ENCODE data around the gene SRRM2.

SRRM2 gene

DNA sequence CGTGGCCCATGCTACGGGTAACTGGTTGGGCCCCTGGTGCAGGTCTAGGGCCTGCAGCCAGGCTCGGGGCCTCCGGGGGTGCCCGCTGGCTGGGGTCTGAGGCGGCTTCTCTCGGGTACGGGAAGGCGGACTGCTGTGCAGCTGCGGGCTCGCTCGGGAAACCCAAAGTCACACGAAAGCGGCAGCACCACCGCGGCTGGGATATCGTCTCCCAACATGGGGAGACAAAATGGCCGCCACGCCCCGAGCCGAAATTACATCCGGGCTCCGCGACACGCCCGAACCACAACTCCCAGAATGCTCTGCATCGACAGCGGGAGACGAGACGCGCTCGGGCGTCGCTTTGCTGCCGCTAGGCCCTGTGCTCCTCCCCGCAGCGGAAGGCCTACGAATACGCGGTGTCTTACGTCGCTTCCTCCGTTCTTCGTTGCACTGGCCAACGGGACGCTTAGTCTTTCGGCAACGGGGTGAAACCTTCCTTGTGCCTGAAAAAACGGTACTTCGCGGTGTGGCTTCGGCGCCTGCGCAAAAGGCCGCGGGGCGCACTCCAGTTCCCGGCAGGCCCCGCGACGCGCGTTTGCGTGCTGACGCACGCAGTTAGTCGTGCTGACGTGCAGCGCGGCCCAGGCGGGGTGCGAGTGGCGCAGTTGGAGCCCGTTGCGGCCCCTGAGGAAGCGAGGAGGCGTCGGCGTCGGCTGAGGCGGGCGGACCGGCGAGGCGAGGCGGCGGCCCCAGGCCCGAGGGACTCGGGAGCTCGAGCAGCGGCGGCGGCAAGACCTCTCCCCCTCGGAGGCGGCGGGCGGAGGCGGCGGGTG lies at the start of gene SRRM2:
Gene SRRM2 (plus strand): TSS at position 604 of the 815 bp plus-strand sequence. CDS start 3,727 bp downstream, outside the sequence.
- DNase-seq (ENCODE audit: low read depth), result peak; percentile 87
- peak within 1 kb of the TSS; percentile 73 for H3K4me3 ChIP-seq (ENCODE audit: low read depth, low read length)

GRCh38 chr16:2702871-2703745 lies 49.3 kb upstream of the SRRM2 start:
- no peak for DNase-seq (ENCODE audit: low read depth)
- no peak overlapping the region for H3K4me3 ChIP-seq (ENCODE audit: low read depth, low read length)

DNA sequence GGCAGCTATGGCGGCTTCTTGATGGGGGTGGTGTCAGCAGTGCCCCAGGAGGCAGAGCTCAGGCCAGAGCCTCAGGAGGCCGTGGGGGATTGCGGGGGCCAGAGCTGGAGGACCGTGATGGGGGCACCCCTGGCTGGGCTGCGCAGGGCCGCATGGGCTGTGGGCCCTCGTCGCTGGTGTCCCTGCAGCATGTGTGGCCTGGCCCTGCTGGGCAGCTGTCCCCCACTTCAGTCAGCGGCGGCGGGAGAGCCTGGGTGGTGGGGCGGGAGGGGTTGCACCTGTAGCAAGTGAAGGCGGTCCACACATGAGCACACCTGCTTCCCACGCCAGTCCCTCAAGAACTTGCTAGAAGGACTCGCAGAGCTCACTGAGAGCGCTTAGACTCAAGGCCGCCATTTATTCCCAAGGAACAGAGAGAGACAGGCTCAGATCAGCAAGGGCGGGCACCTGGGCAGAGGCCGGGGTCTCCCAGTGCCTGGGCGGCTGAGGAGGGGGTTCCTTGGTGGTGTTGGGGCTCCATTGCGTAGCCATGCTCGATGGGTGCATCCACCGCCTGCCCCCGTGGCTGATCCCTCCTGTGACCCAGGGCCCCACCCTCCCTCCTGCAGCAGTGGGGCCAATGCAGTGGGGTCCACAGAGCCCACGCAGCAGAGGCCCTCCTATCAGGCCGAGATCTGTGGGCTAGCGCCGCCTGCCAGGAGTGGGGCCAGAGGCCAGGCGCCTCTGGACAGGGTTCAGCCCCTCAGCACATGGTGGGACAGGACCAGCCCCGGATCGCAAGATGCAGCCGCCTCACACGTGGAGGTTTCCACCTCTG lies 48.1 kb upstream of the SRRM2 start:
- no peak for DNase-seq (ENCODE audit: low read depth)
- H3K4me3 ChIP-seq (ENCODE audit: low read depth, low read length), result no peak overlapping the region

DNA sequence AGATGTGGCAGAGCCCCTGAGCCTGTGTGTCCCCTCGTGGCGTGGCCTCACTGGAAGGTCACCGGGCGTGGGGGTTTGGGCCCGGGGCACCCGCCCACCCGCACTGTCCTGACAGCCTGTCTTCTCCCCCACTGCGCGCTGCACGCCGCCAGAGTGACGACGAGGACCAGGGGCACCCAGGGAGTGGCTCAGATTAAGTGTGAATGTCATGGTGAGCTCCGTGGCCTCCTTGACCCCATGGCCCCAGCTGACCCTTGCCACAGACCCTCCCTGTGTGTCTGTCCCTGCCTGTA lies 47.5 kb upstream of the SRRM2 start:
- H3K4me3 ChIP-seq (ENCODE audit: low read depth, low read length), result no peak overlapping the region
- DNase-seq (ENCODE audit: low read depth), result no peak

DNA sequence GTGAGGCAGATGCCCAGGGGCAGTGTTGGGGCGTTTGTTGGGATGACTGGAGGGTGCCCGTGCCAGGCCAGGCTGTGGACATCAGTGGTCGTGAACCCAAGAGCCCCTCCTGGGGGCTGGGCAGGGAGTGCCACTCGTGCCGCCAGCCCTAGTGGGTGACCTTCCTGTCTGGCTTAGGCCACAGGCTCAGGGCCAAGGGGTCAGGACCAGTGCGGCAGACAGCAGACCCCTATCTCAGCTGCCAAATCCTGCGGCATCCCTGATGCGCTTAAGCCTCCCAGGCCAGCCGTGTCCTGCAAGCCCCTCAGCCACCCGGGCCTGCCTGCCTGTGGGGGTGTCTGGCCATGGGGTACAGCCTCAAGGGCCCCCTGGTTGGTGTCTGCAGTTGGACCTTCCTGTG lies 47.1 kb upstream of the SRRM2 start:
- DNase-seq (ENCODE audit: low read depth), result no peak

GRCh38 chr16:2706085-2706484 lies 46.4 kb upstream of the SRRM2 start:
- no peak overlapping the region for H3K4me3 ChIP-seq (ENCODE audit: low read depth, low read length)
- DNase-seq (ENCODE audit: low read depth), result no peak

More for the DNA sequence above, 47.1 kb upstream of the SRRM2 start:
- H3K4me3 ChIP-seq (ENCODE audit: low read depth, low read length), result no peak overlapping the region

- DNase-seq (ENCODE audit: low read depth), result no peak
Observed at GRCh38 chr16:2706611-2707311, 45.7 kb upstream of the SRRM2 start.

GRCh38 chr16:2707368-2708289 lies 44.8 kb upstream of the SRRM2 start:
- no peak for DNase-seq (ENCODE audit: low read depth)
- no peak overlapping the region for H3K4me3 ChIP-seq (ENCODE audit: low read depth, low read length)

More at GRCh38 chr16:2706611-2707311, 45.7 kb upstream of the SRRM2 start:
- H3K4me3 ChIP-seq (ENCODE audit: low read depth, low read length), result no peak overlapping the region

- DNase-seq (ENCODE audit: low read depth), result no peak
- H3K4me3 ChIP-seq (ENCODE audit: low read depth, low read length), result no peak overlapping the region
Observed at GRCh38 chr16:2708290-2708639, 44.2 kb upstream of the SRRM2 start.

DNA sequence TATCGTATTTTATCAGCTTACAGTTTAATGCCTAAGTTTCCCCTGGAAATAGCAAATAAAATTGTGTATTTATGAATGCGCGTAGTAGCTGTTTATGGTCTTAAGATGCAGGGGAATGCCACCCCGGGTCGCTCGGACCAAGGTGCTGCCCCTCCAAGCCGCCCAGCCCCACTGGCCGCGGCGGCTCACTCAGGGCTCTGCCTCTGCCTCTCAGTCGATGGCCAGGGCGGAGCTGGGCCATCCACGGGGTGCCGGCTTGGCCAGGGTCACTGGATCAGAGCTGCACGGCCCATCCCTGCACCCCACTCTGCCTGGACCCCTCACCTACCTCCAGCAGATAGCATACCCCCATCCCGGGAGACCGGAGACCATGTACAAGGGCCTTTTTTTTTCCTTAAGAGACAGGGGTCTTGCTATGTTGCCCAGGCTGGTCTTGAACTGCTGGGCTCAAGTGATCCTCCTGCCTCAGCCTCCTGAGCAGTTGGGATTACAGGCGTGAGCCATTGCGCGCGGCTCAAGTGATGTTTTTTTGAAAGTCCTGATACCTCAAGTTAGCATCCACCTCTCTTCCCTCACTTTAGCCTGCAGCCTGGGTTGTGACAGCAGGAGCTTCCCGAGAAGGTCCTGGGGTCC lies 43.4 kb upstream of the SRRM2 start:
- H3K4me3 ChIP-seq (ENCODE audit: low read depth, low read length), result no peak overlapping the region
- DNase-seq (ENCODE audit: low read depth), result no peak

DNA sequence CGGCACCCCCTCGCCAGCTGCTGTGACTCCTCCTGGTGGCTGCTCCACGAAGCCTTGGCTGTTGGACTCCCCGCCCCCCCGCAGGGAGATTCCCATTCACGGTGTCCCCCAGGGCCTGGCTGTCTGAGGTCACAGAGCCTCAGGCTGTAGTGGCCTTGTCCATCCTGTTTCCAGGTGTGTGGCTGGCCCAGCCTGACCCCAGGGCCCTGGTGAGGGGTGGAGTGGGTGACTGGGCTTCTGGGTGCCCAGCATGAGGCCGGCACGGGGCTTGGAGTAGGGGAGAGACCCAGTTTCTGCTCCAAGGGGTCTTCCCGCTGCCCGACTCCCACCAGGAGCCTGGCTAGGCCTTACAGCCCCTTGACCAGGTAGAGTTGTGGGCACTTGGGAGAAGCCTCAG lies 42.9 kb upstream of the SRRM2 start:
- no peak for DNase-seq (ENCODE audit: low read depth)
- no peak overlapping the region for H3K4me3 ChIP-seq (ENCODE audit: low read depth, low read length)

DNA sequence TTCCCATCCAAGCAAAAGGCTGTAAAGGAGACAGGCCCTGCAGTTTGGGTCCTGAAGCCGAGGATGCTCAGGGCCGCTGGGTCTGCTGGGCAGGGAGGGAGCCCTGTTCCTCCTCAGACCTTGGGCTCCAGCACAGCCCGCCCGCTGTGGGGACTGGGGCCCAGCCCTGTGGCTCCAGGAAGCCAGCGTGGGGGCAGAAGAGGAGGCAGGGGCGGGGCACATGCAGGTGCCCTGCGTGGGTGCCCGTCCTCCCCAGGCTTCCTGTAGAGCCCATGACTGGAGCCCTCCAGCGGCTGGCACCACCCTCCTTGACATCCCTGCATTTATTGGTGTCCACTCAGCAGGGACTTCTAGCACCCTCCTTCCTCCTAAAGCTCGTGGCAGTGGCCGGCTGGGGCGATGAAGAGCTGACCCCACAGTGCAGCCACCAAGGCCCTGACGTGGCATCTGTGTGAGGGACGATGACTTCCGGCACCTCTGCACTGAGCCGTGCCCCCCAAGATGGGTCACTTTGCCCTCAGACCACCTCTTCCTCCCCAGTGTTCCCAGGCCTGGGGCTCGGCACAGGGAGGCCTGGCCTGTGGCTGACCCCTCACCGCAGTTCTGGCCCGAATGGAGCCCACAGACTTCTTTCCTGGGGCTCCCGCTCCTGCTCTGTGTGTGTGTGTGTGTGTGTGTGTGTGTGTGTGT lies 42.3 kb upstream of the SRRM2 start:
- H3K4me3 ChIP-seq (ENCODE audit: low read depth, low read length), result no peak overlapping the region

DNA sequence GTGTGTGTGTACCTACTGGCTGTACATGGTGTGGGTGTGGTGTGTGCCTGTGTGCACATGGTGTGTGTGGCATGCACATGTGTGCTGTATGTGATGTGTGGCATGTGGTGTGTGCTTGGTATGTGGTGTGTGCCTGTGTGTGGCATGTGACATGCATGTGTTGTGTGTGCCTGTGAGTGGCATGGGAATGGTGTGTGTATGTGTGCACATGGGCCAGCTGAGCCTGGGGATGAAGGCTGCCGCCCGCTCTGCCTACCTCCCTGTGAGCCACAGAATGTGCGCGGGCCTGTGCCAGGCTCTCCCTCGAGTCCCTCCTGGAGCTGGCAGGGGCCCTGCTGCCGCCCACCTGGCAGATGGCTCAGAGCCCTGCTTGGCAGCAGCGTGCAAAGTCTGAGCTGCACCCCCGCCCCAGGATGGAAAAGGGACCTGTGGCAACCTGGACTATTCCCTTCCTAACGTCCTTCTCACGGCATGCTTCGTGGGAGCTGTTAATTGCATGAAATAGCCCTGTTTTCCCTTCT lies 41.7 kb upstream of the SRRM2 start:
- DNase-seq (ENCODE audit: low read depth), result no peak
- no peak overlapping the region for H3K4me3 ChIP-seq (ENCODE audit: low read depth, low read length)

More for the DNA sequence above, 42.3 kb upstream of the SRRM2 start:
- DNase-seq (ENCODE audit: low read depth), result no peak

GRCh38 chr16:2711370-2712062 lies 40.9 kb upstream of the SRRM2 start:
- H3K4me3 ChIP-seq (ENCODE audit: low read depth, low read length), result no peak overlapping the region
- no peak for DNase-seq (ENCODE audit: low read depth)

DNA sequence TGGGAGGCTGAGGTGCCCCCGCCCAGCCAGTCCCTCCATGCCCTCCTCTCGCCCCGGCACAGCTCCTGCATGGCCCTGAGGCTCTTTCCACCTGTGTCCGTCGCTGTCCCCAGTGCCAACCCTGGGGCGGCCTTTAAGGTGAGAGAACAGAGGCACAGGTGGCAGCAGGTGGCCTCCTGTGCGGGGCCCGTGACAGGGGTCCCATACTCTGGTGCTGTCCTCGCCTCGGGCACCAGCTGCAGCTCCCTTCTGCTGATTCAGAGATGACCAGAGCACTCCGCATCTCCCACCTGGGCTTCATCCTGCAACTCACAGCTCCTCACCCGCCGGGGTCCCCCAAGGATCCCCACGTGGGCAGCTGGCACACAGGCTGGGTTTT lies 40.4 kb upstream of the SRRM2 start:
- no peak overlapping the region for H3K4me3 ChIP-seq (ENCODE audit: low read depth, low read length)
- DNase-seq (ENCODE audit: low read depth), result no peak

DNA sequence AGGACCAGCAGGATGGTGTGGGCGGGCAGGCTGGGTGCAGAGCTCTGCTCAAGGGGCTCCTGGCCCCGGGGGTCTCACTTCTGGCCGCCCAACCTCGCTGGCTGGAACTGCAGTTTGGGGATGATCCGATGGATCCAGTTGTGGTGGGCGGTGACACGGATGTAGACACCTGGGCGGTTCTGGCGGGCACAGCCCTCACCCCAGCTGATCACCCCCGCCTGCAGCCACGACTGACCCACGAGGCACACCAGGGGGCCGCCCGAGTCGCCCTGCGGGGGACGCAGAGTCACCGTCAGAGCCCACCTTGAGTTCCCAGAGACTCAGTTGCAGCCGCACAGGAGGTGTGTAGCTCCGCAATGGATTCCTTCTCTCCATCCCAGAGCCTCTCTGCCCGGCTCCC lies 39.9 kb upstream of the SRRM2 start:
- no peak overlapping the region for H3K4me3 ChIP-seq (ENCODE audit: low read depth, low read length)
- DNase-seq (ENCODE audit: low read depth), result no peak

- H3K4me3 ChIP-seq (ENCODE audit: low read depth, low read length), result no peak overlapping the region
- no peak for DNase-seq (ENCODE audit: low read depth)
Observed at GRCh38 chr16:2713523-2713922, 38.9 kb upstream of the SRRM2 start.
